Neuronal stem cell (in vitro differentiated cells): ENCODE results near the gene ARHGAP25.

Experiments
- DNase-seq: peaks from one replicate; pipeline ENCODE4 v3.0.0-alpha.2; 2013; ENCODE audit warnings: low spot score
- H2AFZ ChIP-seq: one replicate; pipeline ENCODE4 v1.6.1; 2013; ENCODE audit warnings: mild to moderate bottlenecking, low read length, inconsistent platforms
- H2AK5ac ChIP-seq: 2 replicates; pipeline ENCODE4 v1.6.1; 2013; ENCODE audit warnings: low read depth, mild to moderate bottlenecking, inconsistent platforms, low read length, moderate library complexity, mixed read lengths
- H2BK120ac ChIP-seq: 2 replicates; pipeline ENCODE4 v1.6.1; 2013; ENCODE audit warnings: low read depth, mild to moderate bottlenecking, inconsistent platforms, low read length, moderate library complexity, mixed read lengths
- H2BK12ac ChIP-seq: one replicate; pipeline ENCODE4 v1.6.1; 2013; ENCODE audit warnings: low read length, inconsistent platforms
- H2BK15ac ChIP-seq: 2 replicates; pipeline ENCODE4 v1.6.1; 2013; ENCODE audit warnings: mild to moderate bottlenecking, low read length, inconsistent platforms, mixed read lengths
- H2BK5ac ChIP-seq: one replicate; pipeline ENCODE4 v1.6.1; 2013; ENCODE audit warnings: inconsistent platforms, mild to moderate bottlenecking, low read length, moderate library complexity
- H3K14ac ChIP-seq: one replicate; pipeline ENCODE4 v1.6.1; 2013; ENCODE audit warnings: low read length, inconsistent platforms
- H3K18ac ChIP-seq: 2 replicates; pipeline ENCODE4 v1.6.1; 2013; ENCODE audit warnings: low read length, inconsistent platforms
- H3K23ac ChIP-seq: 2 replicates; pipeline ENCODE4 v1.6.1; 2013; ENCODE audit warnings: low read depth, mild to moderate bottlenecking, mixed read lengths, low read length, inconsistent platforms; ENCODE audit not compliant: poor library complexity
- H3K27ac ChIP-seq: replicated peaks from 3 replicates; pipeline ENCODE4 v1.5.1; 2013; ENCODE audit warnings: low read length, inconsistent platforms
- H3K27me3 ChIP-seq, 3 experiments: 2 replicates each; pipeline ENCODE4 v1.6.1; 2013; ENCODE audit warnings: low read length in 3 of 3, mild to moderate bottlenecking in 2 of 3, inconsistent platforms in 1 of 3, low read depth in 1 of 3, mixed read lengths in 1 of 3, moderate library complexity in 1 of 3; ENCODE audit not compliant: control insufficient read depth in 3 of 3, insufficient read depth in 3 of 3
- H3K36me3 ChIP-seq, 2 donors: replicated peaks in 1 of 2; 2 replicates each; pipeline ENCODE4 v1.6.1; 2013; ENCODE audit warnings: low read length in 2 of 2; ENCODE audit not compliant: control insufficient read depth in 2 of 2, insufficient read depth in 2 of 2
- H3K4ac ChIP-seq: 2 replicates; pipeline ENCODE4 v1.6.1; 2013; ENCODE audit warnings: inconsistent platforms, mild to moderate bottlenecking, low read length, moderate library complexity
- H3K4me1 ChIP-seq, 2 donors: 1 replicate in 1 of 2; 2 replicates in 1 of 2; pipeline ENCODE4 v1.6.1; 2013; ENCODE audit warnings: low read length in 2 of 2, low read depth in 1 of 2; ENCODE audit not compliant: control insufficient read depth in 2 of 2, insufficient read depth in 1 of 2
- H3K4me2 ChIP-seq: one replicate; pipeline ENCODE4 v1.6.1; 2013; ENCODE audit warnings: mild to moderate bottlenecking, low read length, inconsistent platforms; ENCODE audit not compliant: insufficient read depth, poor library complexity, severe bottlenecking
- H3K4me3 ChIP-seq, 2 donors: 2 replicates each; pipeline ENCODE4 v1.5.1; 2013; ENCODE audit warnings: low read length in 2 of 2, mild to moderate bottlenecking in 2 of 2, inconsistent platforms in 1 of 2, moderate library complexity in 1 of 2
- H3K79me1 ChIP-seq: one replicate; pipeline ENCODE4 v1.6.1; 2013; ENCODE audit warnings: low read depth, mild to moderate bottlenecking, inconsistent platforms, low read length, moderate library complexity
- H3K9ac ChIP-seq: one replicate; pipeline ENCODE4 v1.6.1; 2013; ENCODE audit warnings: mild to moderate bottlenecking, low read depth, low read length, inconsistent platforms; ENCODE audit not compliant: poor library complexity
- H3K9me3 ChIP-seq, 2 donors: replicated peaks in 1 of 2; 2 replicates each; pipeline versions ENCODE3 to v1.6.1; 2013; ENCODE audit warnings: low read length in 2 of 2, mild to moderate bottlenecking in 2 of 2, inconsistent platforms in 1 of 2, low read depth in 1 of 2, mixed read lengths in 1 of 2, moderate library complexity in 1 of 2; ENCODE audit not compliant: control insufficient read depth in 2 of 2, insufficient read depth in 1 of 2
- H4K8ac ChIP-seq: one replicate; pipeline ENCODE4 v1.6.1; 2013; ENCODE audit warnings: low read depth, mild to moderate bottlenecking, inconsistent platforms, low read length, moderate library complexity
- H4K91ac ChIP-seq: one replicate; pipeline ENCODE4 v1.6.1; 2013; ENCODE audit warnings: low read length, low read depth, mild to moderate bottlenecking, inconsistent platforms; ENCODE audit not compliant: poor library complexity
- WGBS, 2 donors: extraction: QIAGEN DNeasy Blood & Tissue Kit; methylation state at CpG; one replicate each; pipeline ENCODE4 v1.1.7; 2013; ENCODE audit warnings: missing lambda C conversion rate in 2 of 2, mixed read lengths in 1 of 2; ENCODE audit not compliant: insufficient read length in 2 of 2, insufficient replicate concordance in 1 of 2; ENCODE audit errors: extremely low coverage in 2 of 2; 5-methylcytosine and 5-hydroxymethylcytosine counted together

The ARHGAP25 gene

DNA sequence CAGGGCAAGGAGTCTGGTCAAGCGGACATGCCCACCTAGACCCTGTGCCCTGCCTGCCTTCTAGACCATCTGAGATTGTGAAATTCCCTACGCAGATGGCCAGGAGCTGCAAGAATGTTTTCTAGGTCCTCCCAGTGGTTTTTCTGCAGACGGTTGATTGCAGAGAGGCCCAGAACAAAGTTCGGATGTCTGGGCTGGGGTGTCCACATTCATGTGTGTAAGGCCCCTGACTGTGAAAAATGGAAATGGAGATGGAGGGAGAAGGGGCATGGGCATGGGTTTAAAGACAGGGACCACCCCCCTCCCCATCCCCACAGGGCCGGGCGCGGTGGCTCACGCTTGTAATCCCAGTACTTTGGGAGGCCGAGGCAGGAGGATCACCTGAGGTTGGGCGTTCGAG is 11.8 kb downstream of the ARHGAP25 start:
- Histone ChIP-seq H3K79me1 (no peaks in the 10 kb centered on the region), H3K4me1 (no peaks in the 10 kb centered on the region), H4K91ac (no peak overlapping the region), H3K23ac (no peak overlapping the region), H2AK5ac (no peak overlapping the region), H3K27ac (no peak overlapping the region), H4K8ac (no peak overlapping the region), H3K4ac (no peak overlapping the region), H2BK15ac (no peak overlapping the region), H2AFZ (no peak overlapping the region), H2BK12ac (no peak overlapping the region), H3K36me3 (no peaks in the 10 kb centered on the region), H3K14ac (no peak overlapping the region), H2BK120ac (no peak overlapping the region), H2BK5ac (no peak overlapping the region), H3K9ac (no peak overlapping the region), H3K18ac (no peak overlapping the region), H3K4me3 (no peak overlapping the region), H3K27me3 (peaks cover 0 to 2% (median 0%) of the 10 kb centered on the region in 3 experiments), H3K4me2 (no peak overlapping the region), H3K9me3 (no peaks in the 10 kb centered on the region)
- no CpG with 5 or more reads among the region's 11 CpGs for WGBS, 2 donors
- no peak for DNase-seq

DNA sequence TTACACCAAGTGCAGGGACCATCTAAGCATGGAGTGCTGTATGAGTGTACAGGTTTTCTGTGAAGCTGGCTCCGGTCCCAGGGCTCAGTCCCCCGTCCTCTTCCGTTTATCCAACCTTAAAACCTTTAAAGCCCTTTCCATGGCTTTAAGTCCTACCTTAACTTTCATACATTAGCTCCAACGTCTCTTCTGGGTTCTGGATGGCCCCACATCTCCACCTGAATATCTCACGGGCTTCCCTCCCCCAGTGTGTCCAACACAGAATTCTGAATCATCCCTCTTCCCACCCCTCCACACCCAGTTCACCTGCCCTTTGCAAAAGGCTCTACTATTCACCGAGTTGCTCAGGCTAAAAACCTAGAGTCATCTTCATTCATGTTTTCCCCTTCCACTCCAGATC is 12.8 kb downstream of the ARHGAP25 start:
- H3K23ac ChIP-seq: no peak overlapping the region
- no peak overlapping the region for H3K4me2 ChIP-seq
- peaks cover 0 to 2% (median 0%) of the 10 kb centered on the region in 3 experiments for H3K27me3 ChIP-seq
- H3K4me1 ChIP-seq: no peaks in the 10 kb centered on the region
- H3K9ac ChIP-seq: no peak overlapping the region
- H2BK15ac ChIP-seq: no peak overlapping the region
- no peak for DNase-seq
- H2BK12ac ChIP-seq: no peak overlapping the region
- H2BK5ac ChIP-seq: no peak overlapping the region
- H3K4me3 ChIP-seq: no peak overlapping the region
- H3K27ac ChIP-seq: no peak overlapping the region
- H2AK5ac ChIP-seq: no peak overlapping the region
- H4K8ac ChIP-seq: no peak overlapping the region
- no CpG with 5 or more reads among the region's 6 CpGs for WGBS, 2 donors
- H3K9me3 ChIP-seq: no peaks in the 10 kb centered on the region
- no peaks in the 10 kb centered on the region for H3K79me1 ChIP-seq
- H2BK120ac ChIP-seq: no peak overlapping the region
- no peaks in the 10 kb centered on the region for H3K36me3 ChIP-seq
- no peak overlapping the region for H3K14ac ChIP-seq
- H3K4ac ChIP-seq: no peak overlapping the region
- no peak overlapping the region for H4K91ac ChIP-seq
- no peak overlapping the region for H2AFZ ChIP-seq
- H3K18ac ChIP-seq: no peak overlapping the region

DNA sequence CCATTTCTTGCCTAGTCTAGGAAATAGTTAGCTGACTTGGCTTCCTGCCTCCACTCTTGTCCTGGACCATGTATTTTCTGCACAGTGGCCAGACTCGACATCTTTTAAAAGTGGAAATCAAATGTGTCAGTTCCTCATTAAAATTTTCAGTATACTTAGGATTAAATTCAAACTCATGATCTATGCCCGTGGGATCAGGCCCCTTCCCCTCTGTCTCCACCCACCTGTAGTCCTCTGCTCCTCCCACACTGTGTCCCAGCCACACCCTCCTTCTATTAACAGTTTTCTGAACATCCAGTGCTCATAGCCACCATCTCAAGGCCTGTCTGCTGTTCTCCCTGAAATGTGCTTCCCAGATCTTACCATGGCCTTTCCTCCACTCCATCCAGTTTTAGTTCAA is 13.3 kb downstream of the ARHGAP25 start:
- Histone ChIP-seq H4K8ac (no peak overlapping the region), H3K18ac (no peak overlapping the region), H3K23ac (no peak overlapping the region), H3K9me3 (no peaks in the 10 kb centered on the region), H2BK15ac (no peak overlapping the region), H4K91ac (no peak overlapping the region), H3K27me3 (peaks cover 0 to 2% (median 0%) of the 10 kb centered on the region in 3 experiments), H3K79me1 (no peaks in the 10 kb centered on the region), H3K9ac (no peak overlapping the region), H3K4me2 (no peak overlapping the region), H2BK5ac (no peak overlapping the region), H3K27ac (no peak overlapping the region), H3K14ac (no peak overlapping the region), H3K4ac (no peak overlapping the region), H2AFZ (no peak overlapping the region), H3K36me3 (no peaks in the 10 kb centered on the region), H3K4me3 (no peak overlapping the region), H3K4me1 (no peaks in the 10 kb centered on the region), H2BK120ac (no peak overlapping the region), H2AK5ac (no peak overlapping the region), H2BK12ac (no peak overlapping the region)
- WGBS, 2 donors: no CpG with 5 or more reads among the region's 2 CpGs
- no peak for DNase-seq

DNA sequence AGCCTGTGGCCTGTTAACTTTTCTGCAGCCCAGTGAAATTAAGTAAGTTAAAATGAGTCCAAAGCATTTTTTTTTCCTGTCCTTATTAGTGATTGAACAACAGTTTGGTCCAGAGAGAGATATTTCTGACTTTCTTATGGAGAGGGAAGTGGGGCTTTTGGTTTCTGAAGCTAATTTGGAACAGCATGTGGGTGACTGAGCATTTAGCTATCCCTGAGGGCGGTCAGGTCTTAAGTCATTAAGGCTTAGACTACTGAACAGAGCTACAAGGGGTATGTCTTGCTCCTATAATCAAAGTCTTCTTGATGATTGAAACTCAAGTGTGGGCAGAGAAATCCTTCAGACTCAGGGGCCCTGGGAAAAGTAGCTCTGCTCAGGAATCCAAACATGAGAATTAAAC is 14.0 kb downstream of the ARHGAP25 start:
- no peaks in the 10 kb centered on the region for H3K9me3 ChIP-seq
- no peak overlapping the region for H2BK12ac ChIP-seq
- H2AK5ac ChIP-seq: no peak overlapping the region
- no peak overlapping the region for H3K27ac ChIP-seq
- DNase-seq: no peak
- no peak overlapping the region for H2BK15ac ChIP-seq
- H3K9ac ChIP-seq: no peak overlapping the region
- H3K4me2 ChIP-seq: no peak overlapping the region
- WGBS, 2 donors: no CpG with 5 or more reads among the region's 1 CpG
- no peaks in the 10 kb centered on the region for H3K36me3 ChIP-seq
- H2BK5ac ChIP-seq: no peak overlapping the region
- H4K91ac ChIP-seq: no peak overlapping the region
- no peak overlapping the region for H2BK120ac ChIP-seq
- no peaks in the 10 kb centered on the region for H3K4me1 ChIP-seq
- no peak overlapping the region for H3K14ac ChIP-seq
- H3K4ac ChIP-seq: no peak overlapping the region
- no peak overlapping the region for H2AFZ ChIP-seq
- H4K8ac ChIP-seq: no peak overlapping the region
- no peak overlapping the region for H3K4me3 ChIP-seq
- no peak overlapping the region for H3K23ac ChIP-seq
- no peaks in the 10 kb centered on the region for H3K79me1 ChIP-seq
- no peak overlapping the region for H3K18ac ChIP-seq
- peaks cover 0 to 2% (median 0%) of the 10 kb centered on the region in 3 experiments for H3K27me3 ChIP-seq
